ENCODE data around the gene CLIC5.

Gene CLIC5

GRCh38 chr6:45997875-45998506, 17.7 kb downstream of the CLIC5 start:
- DNase-seq (ENCODE audit: low spot score): no peak

- DNase-seq (ENCODE audit: low spot score): peak; percentile 2
Measured at GRCh38 chr6:45991189-45991588, 24.5 kb downstream of the CLIC5 start.

GRCh38 chr6:45990162-45990561, 25.5 kb downstream of the CLIC5 start:
- DNase-seq (ENCODE audit: low spot score): no peak

GRCh38 chr6:45988635-45989034, 27.0 kb downstream of the CLIC5 start:
- DNase-seq (ENCODE audit: low spot score): no peak

- no peak for DNase-seq (ENCODE audit: low spot score)
Measured at GRCh38 chr6:45987856-45988255, 27.8 kb downstream of the CLIC5 start.

GRCh38 chr6:45986746-45987274, 28.9 kb downstream of the CLIC5 start:
- DNase-seq (ENCODE audit: low spot score): no peak

GRCh38 chr6:45984788-45985425, 30.8 kb downstream of the CLIC5 start:
- DNase-seq (ENCODE audit: low spot score): no peak

GRCh38 chr6:45984347-45984746, 31.3 kb downstream of the CLIC5 start:
- no peak for DNase-seq (ENCODE audit: low spot score)

- no peak for DNase-seq (ENCODE audit: low spot score)
Measured at GRCh38 chr6:45983062-45983461, 32.6 kb downstream of the CLIC5 start.

GRCh38 chr6:45982280-45983036, 33.2 kb downstream of the CLIC5 start:
- no peak for DNase-seq (ENCODE audit: low spot score)

- DNase-seq (ENCODE audit: low spot score): no peak
Measured at GRCh38 chr6:45981046-45981445, 34.6 kb downstream of the CLIC5 start.

GRCh38 chr6:45979311-45979710, 36.3 kb downstream of the CLIC5 start:
- DNase-seq (ENCODE audit: low spot score): no peak

GRCh38 chr6:45974596-45974995, 41.1 kb downstream of the CLIC5 start:
- no peak for DNase-seq (ENCODE audit: low spot score)

GRCh38 chr6:45972795-45973503, 42.7 kb downstream of the CLIC5 start:
- no peak for DNase-seq (ENCODE audit: low spot score)

GRCh38 chr6:45971287-45971686, 44.4 kb downstream of the CLIC5 start:
- DNase-seq (ENCODE audit: low spot score): no peak

GRCh38 chr6:45970326-45970725, 45.3 kb downstream of the CLIC5 start:
- no peak for DNase-seq (ENCODE audit: low spot score)

GRCh38 chr6:45969883-45970282, 45.8 kb downstream of the CLIC5 start:
- DNase-seq (ENCODE audit: low spot score): no peak

GRCh38 chr6:45969026-45969425, 46.6 kb downstream of the CLIC5 start:
- DNase-seq (ENCODE audit: low spot score): no peak

- DNase-seq (ENCODE audit: low spot score): no peak
Measured at GRCh38 chr6:45967363-45967762, 48.3 kb downstream of the CLIC5 start.

GRCh38 chr6:45966797-45967196, 48.9 kb downstream of the CLIC5 start:
- no peak for DNase-seq (ENCODE audit: low spot score)

GRCh38 chr6:45966340-45966739, 49.3 kb downstream of the CLIC5 start:
- no peak for DNase-seq (ENCODE audit: low spot score)

- DNase-seq (ENCODE audit: low spot score): no peak
Measured at GRCh38 chr6:45965792-45966191, 49.9 kb downstream of the CLIC5 start.

Data from RKO (cell line).